ENCODE measurements around the gene SYT2.
A peak's percentile ranks its signal among the peaks of the same experiment; 100 is the strongest.
"Not testable (repeated sequence)": the region's sequence is repeated elsewhere in the genome, so short reads cannot be mapped to it uniquely, and the experiment has no call there.

SYT2 gene

DNA sequence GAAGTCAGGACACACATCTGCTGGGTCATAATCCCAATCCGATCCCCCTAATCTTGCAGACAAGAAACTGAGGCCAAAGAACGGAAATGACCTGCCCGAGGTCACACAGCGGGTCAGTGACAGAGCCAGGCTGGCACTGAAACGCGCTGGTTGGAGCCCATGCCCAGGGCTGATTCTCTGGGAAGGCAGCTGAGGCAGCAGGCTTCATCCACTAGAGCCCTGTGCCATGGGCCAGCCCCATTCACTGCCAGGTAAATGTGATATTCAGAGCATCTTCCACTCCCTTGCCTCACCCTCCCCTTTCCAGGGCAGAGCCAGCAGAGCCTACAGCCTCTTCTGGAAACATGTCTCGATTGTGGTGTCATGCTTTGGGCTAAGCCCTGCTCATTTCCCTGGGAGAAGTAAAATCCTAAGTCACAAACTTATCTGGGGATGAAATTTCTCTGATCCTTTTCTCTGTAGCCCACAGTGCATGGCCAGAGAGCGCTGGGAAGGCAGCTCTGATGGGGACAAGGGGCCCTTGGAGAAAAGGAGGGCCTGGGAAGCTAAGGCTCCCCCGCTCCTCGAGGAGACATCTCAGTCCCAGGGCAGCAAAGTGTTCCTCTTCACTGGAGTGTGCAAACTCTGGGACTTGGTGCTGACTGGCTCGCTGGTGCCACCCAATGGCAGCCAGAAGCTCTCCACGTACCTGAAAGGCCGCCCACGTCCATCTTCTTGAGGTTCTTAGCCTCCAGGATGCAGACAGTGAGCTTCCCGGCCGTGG lies 110.4 kb downstream of the SYT2 start:
- DNase-seq (ENCODE audit: extremely low read depth in 1 of 2, low read depth in 1 of 2) = peak in 1 of 2 donors; percentile 13

DNA sequence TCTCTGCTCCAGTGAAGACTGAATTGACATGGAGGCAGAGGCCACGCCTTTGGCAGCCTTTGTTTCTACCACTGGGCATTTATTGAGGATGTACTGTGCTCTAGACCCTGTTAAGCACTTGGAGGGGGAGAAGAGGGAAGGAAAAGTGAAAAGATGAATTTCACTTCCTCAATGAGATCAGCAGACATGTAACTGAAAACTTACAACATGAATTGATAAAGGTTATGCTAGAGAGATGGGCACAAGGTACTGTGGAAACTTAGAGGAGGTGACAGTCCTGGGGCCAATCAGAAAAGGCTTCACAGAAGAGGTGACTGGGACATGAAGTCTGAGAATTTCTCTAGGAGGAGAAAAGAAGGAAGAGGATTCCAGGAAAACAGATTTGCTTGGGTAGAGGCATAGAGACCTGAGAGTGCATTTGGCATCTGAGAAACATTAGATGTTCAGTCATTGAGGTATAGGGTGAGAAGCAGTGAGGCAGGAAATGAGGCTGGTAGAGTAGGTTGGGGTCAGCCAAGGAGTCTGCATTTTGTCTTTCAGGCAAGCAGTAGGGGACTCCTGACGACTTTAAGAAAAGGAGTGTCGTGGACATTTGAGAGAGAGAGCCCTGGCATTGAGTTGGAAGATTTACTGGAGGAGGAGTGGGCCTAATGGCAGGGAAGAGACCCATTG lies 113.0 kb downstream of the SYT2 start:
- DNase-seq (ENCODE audit: extremely low read depth in 1 of 2, low read depth in 1 of 2) = no peak

GRCh38 chr1:202596638-202597037 lies 113.6 kb downstream of the SYT2 start:
- no peak for DNase-seq (ENCODE audit: extremely low read depth in 1 of 2, low read depth in 1 of 2)

DNA sequence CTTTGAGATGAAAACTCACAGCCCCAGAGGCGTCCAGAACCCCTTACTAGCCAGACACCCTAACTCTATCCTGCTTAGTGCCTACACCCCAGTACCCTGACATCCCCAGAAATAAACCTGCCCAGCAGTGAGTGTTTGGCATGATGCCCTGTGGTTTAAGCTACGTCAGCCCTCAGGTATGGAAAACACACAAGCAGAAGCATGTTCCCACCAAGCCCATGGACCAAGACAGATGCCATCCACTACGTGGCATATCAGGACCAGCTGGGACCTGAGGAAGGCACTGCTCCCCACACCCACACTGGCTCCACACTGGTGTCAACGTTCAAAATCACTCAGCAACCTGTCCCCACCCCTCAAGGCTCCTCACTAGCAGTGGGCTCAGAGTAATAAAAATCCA lies 116.4 kb downstream of the SYT2 start:
- DNase-seq (ENCODE audit: extremely low read depth in 1 of 2, low read depth in 1 of 2) = no peak

DNA sequence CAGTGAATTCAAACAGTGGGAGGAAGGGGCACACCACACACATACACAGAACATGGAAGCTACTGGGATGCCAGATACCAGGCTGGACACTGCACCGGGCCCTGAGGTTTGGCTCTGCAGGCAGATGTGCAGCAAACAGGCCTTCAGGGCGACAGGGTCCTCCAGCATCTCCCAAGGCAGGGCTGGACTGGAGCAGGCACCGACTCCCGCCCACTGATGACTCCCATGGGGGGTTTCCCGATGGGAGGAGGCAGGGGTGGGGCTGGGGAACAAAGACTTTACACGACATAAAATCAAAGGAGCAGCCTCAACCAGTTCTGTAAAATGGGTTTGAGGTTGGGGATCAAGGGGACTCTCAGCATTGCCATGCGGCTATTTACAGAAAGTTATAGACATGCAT lies 118.1 kb downstream of the SYT2 start:
- no peak for DNase-seq (ENCODE audit: extremely low read depth in 1 of 2, low read depth in 1 of 2)

DNA sequence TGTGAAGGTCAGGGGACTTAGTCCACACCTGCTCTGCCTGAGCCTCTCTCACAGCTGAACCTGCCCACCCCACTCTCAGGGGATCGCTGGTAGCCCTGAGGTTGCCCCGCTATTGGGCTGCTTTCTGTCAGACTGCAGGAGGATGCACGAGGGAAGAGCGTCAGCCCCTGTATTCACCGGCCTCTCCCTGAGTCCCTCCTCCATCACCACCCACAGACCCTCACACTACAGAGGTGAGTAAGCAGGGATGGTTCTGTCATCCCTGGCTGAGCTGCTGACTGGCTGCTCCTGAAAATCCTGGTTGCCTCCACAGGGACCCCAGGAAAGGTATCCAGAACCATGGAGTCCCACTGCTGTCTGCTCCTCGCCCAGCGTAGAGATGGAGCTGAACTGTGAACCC lies 118.7 kb downstream of the SYT2 start:
- no peak for DNase-seq (ENCODE audit: extremely low read depth in 1 of 2, low read depth in 1 of 2)

- DNase-seq (ENCODE audit: extremely low read depth in 1 of 2, low read depth in 1 of 2) = no peak
Observed at GRCh38 chr1:202590975-202591411, 119.3 kb downstream of the SYT2 start.

DNA sequence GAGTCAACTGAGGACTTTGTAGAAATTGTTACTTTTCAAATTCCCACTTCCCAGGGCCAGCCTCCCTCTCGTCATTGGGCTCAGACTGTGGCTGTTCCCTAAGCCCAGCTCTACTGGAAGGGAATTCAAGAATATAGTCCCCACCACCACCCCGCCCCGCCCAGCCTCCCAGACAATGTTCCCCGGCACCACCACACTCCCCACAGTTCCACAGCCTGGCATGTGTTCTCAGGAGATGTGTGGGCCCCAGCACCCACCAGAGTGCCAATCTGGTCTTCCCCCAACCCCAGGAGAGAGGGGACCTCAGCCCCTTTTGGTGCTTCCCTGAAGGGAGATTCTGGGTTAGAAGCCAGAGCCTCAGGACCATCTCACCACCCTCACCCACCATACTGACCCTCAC lies 120.1 kb downstream of the SYT2 start:
- DNase-seq (ENCODE audit: extremely low read depth in 1 of 2, low read depth in 1 of 2) = no peak

GRCh38 chr1:202589190-202589930 lies 120.9 kb downstream of the SYT2 start:
- no peak for DNase-seq (ENCODE audit: extremely low read depth in 1 of 2, low read depth in 1 of 2)

- no peak for DNase-seq (ENCODE audit: extremely low read depth in 1 of 2, low read depth in 1 of 2)
Observed at GRCh38 chr1:202588503-202589189, 121.6 kb downstream of the SYT2 start.

GRCh38 chr1:202587859-202588485 lies 122.3 kb downstream of the SYT2 start:
- no peak for DNase-seq (ENCODE audit: extremely low read depth in 1 of 2, low read depth in 1 of 2)

DNA sequence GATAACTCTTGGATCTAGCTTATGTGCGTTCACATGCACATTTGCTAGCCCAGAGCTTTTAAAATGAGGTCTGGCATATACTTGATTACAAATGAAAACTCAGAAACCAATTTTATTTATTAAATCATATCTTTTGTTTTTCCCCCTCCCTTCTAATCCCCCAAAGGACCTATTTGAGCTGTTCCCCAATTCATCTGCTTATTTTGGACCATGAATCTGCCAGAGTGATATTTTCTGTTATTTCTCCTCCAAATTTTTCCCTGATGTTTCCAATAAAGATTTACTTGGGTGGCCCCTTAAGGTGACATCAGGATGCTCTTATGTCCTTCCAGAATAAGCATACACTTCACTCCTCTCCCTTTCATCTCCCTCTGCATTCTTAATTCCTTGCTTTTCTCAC lies 123.4 kb downstream of the SYT2 start:
- no peak for DNase-seq (ENCODE audit: extremely low read depth in 1 of 2, low read depth in 1 of 2)

- DNase-seq (ENCODE audit: extremely low read depth in 1 of 2, low read depth in 1 of 2) = no peak
Observed at GRCh38 chr1:202586018-202586821, 124.0 kb downstream of the SYT2 start.

DNA sequence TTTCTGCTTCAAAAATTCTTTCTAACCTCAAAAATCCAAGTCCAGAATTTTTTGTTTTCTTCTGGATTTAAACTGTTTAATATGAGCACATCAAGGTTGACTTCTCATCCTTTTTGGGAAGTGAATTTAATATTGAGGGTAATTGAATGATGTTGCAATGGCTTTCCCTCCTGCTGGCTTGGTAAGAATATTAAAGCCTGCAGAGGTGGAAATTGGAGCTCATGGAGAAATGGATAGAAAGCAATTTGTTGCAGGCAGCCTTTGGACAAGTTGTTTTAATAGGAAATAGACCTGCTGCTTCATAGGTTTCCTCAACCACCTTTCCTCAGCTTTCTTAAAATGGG lies 124.7 kb downstream of the SYT2 start:
- DNase-seq (ENCODE audit: extremely low read depth in 1 of 2, low read depth in 1 of 2) = no peak

- DNase-seq (ENCODE audit: extremely low read depth in 1 of 2, low read depth in 1 of 2) = no peak
Observed at GRCh38 chr1:202584707-202585589, 125.3 kb downstream of the SYT2 start.

DNA sequence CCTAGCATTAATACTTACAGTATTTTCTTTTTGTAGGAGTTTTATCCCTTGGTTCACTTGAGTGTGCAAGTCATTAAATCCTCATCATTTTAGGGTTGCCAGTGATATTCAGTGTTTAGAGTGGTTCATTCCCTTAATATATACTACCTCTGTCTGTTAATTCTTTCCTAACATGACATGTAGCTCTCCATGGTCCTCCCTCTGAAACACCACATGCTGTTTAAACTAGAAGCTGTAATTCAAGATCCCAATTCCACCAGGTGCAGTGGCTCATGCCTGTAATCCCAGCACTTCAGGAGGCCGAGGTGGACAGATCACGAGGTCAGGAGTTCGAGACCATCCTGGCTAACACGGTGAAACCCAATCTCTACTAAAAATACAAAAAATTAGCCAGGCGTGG lies 127.9 kb downstream of the SYT2 start:
- DNase-seq (ENCODE audit: extremely low read depth in 1 of 2, low read depth in 1 of 2) = not testable (repeated sequence)

DNA sequence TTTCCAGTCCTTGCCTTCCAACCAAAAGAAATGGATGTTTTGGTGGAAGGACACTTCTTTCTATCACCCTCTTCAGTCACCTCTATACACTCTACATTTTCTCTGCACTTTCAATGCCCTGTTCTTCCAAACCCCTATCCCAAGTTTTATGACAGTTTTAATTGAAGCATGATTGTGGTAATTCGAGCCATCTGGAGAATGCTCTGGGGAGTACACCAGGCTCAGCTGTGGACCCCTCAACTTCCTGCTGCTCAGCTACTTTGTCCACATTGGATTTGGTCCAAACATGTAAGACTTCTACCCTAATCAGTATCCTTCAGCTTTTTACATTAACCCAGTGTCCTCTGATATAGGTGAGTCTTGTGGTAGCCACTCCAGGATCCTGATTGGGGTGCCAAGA lies 129.6 kb downstream of the SYT2 start:
- DNase-seq (ENCODE audit: extremely low read depth in 1 of 2, low read depth in 1 of 2) = no peak

DNA sequence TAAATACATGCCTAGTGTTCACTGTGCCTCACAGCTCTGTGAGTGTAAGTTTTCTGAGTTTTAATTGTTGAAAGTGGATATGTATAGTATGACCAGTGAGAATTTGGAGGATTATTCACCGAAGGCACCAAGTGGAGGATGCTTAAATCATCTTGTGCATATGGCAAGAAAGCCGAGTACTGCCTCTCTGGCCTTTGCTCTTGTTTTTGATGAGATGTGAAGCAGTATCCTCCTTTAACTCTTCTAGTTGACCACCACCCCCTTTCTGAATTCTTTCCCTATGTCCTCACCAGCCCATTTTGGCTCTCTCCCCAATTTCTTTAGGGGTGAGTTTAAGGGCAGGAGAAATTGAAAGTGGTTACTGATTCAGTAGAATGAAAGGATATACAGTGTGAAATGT lies 130.4 kb downstream of the SYT2 start:
- no peak for DNase-seq (ENCODE audit: extremely low read depth in 1 of 2, low read depth in 1 of 2)

DNA sequence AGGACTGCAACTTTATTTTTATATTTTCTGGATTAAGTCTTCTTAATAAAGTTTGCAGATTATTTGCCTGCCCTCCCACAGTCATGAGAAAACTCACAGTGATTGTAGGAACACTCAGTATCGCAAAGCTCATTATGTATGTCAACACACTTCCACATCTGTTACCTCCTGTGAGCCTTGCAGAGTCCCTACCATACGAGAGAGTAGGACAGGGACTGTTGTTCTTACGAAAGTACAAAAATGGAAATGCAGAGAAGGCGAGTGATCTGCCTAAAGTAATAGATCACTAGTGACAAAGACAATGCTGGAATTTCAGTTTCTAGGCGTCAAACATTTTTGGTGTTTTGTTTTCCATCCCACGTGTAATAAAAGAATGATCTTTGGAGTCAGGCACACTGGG lies 131.7 kb downstream of the SYT2 start:
- DNase-seq (ENCODE audit: extremely low read depth in 1 of 2, low read depth in 1 of 2) = no peak

Measured in stimulated activated CD8-positive, alpha-beta memory T cell treated with anti-CD3 and anti-CD28 coated beads, Interleukin-7, amount 100 ng/mL, for 48 hours (primary cell).